Subcutaneous abdominal adipose tissue (tissue), 5 donors: ENCODE results near the gene BANP.
A peak's percentile ranks its signal among the peaks of the same experiment; 100 is the strongest.
"Not testable (repeated sequence)": the region's sequence is repeated elsewhere in the genome, so short reads cannot be mapped to it uniquely, and the experiment has no call there.

ENCODE experiments used
- H3K27ac ChIP-seq: one replicate; pipeline ENCODE4 v1.7.0; 2013; ENCODE audit warnings: low read depth, mild to moderate bottlenecking, inconsistent platforms, low read length, moderate library complexity
- H3K27me3 ChIP-seq, 5 donors: one replicate each; pipeline ENCODE4 v1.7.0; 2013; ENCODE audit warnings: low read length in 5 of 5, inconsistent platforms in 1 of 5; ENCODE audit not compliant: control insufficient read depth in 5 of 5, insufficient read depth in 4 of 5
- H3K36me3 ChIP-seq, 5 donors: one replicate each; pipeline ENCODE4 v1.7.0; 2013; ENCODE audit warnings: low read length in 5 of 5; ENCODE audit not compliant: control insufficient read depth in 5 of 5, insufficient read depth in 5 of 5
- H3K4me1 ChIP-seq, 5 donors: one replicate each; pipeline ENCODE4 v1.7.0; 2013; ENCODE audit warnings: low read length in 5 of 5, mild to moderate bottlenecking in 3 of 5, moderate library complexity in 1 of 5; ENCODE audit not compliant: control insufficient read depth in 5 of 5, insufficient read depth in 5 of 5
- H3K4me3 ChIP-seq, 5 donors: one replicate each; pipeline ENCODE4 v1.7.0; 2013; ENCODE audit warnings: low read length in 5 of 5, low read depth in 1 of 5
- H3K9ac ChIP-seq, 5 donors: one replicate each; pipeline ENCODE4 v1.7.0; 2013; ENCODE audit warnings: low read length in 5 of 5, mild to moderate bottlenecking in 4 of 5, moderate library complexity in 3 of 5
- H3K9me3 ChIP-seq, 5 donors: one replicate each; pipeline ENCODE4 v1.7.0; 2013; ENCODE audit warnings: low read length in 5 of 5; ENCODE audit not compliant: control insufficient read depth in 5 of 5
- donor health status: healthy.
- donor health status: healthy.
- donor health status: healthy.
- donor health status: healthy.
- donor health status: healthy.

Gene BANP

DNA sequence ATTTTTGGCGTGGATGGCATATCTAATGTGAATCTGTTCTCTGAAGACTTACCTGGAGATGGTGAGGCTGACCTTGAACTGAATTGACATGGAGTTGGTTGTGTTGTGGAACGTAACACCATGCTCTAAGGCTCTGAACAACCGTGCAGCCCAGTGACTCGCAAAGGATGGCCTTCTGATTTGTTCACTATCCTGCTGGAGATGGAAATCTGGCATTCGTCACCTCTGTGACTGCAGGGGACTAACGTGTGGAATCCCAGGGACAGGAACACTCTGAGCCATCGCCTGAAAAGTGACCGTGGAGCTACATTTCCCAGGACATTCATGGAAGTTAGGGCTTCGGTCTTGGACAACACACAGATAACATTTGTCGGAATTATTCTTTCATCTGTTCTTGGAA, 61.1 kb downstream of the BANP start:
- Histone ChIP-seq H3K36me3 (peaks cover 9 to 59% (median 31%) of the 10 kb centered on the region in 5 donors), H3K4me3 (no peak overlapping the region), H3K27me3 (no peaks in the 10 kb centered on the region), H3K9me3 (no peaks in the 10 kb centered on the region), H3K4me1 (peaks cover 2 to 15% (median 2%) of the 10 kb centered on the region in 5 donors), H3K27ac (no peak overlapping the region), H3K9ac (no peak overlapping the region)

DNA sequence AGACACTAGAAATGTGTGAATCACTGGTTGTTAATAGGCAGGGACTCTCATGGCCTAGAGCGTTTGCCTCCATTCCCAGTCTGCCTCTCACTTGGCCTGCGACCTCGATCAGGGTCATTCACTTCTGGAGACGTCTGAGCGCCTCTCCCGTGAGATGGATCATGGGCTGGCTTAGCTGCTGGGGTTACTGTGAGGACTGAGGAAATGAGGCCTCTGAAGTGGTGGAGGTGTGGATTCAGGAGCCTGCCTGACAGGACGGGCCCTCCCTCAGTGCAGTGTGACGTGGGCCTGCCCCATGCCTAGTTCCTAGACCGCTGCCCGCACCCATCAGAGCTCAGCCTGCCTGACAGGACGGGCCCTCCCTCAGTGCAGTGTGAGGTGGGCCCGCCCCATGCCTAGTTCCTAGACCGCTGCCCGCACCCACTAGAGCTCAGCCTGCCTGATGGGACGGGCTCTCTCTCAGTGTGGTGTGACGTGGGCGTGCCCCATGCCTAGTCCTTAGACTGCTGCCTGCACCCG, 61.9 kb downstream of the BANP start:
- no peaks in the 10 kb centered on the region for H3K9me3 ChIP-seq
- H3K27me3 ChIP-seq = no peaks in the 10 kb centered on the region
- peaks cover 0 to 9% (median 0%) of the 10 kb centered on the region in 5 donors for H3K4me1 ChIP-seq
- peaks cover 9 to 59% (median 29%) of the 10 kb centered on the region in 5 donors for H3K36me3 ChIP-seq
- H3K4me3 ChIP-seq = no peak overlapping the region
- H3K27ac ChIP-seq = no peak overlapping the region
- H3K9ac ChIP-seq = peak overlapping the region in 1 of 5 donors; percentile 13

DNA sequence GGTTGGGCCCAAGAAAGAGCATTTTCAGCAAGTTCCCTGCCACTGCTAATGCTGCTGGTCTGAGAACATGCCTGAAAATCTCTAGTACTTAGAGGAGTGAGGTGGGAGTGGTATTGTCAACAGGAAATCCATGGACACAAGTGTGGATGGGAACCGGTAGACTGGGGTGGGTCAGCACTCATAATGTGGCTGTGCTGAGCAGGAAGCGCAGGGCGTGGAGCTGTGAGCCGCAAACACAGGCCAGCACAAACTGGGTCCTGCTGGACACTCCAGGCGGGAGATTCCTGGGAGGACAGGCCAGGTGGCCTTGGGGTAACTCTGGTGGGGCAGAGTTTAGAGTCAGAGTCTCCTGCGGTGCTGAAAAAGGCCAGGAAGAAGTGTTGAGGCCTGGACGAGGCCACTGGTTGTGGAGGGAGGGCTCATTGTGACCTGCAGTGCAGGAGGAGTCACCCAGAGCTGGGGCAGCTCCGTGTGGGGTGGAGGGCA, 62.6 kb downstream of the BANP start:
- Histone ChIP-seq H3K27ac (no peak overlapping the region), H3K4me1 (peaks cover 0 to 8% (median 0%) of the 10 kb centered on the region in 5 donors), H3K27me3 (no peaks in the 10 kb centered on the region), H3K4me3 (no peak overlapping the region), H3K9ac (peak overlapping the region in 1 of 5 donors; percentile 13), H3K36me3 (peaks cover 9 to 63% (median 29%) of the 10 kb centered on the region in 5 donors), H3K9me3 (no peaks in the 10 kb centered on the region)

DNA sequence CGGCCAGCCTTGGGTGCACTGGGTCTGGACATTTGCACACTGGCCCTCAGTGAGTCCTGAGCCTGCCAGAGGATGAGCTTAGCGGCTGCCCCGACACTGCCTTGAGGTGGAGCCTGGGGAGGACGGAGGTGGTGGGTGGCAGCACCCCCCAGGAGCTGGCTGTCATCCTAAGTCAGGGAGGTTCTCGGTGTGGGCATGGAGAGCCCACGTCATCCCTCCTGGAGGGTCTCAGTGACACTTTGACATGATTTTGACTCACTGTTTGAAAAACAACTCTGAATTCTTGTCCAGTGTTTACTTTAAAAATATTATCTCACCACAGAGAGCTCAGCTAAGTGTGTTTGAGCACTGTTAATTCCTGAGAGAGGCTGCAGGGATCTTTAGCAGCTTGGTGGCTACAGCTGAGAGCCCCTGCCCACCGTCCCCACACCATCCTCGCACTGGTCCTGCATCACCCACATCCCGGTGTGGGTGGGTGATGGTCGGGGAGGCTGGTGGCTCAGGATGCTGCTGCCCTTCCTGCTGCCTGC, 63.1 kb downstream of the BANP start:
- H3K4me3 ChIP-seq = no peak overlapping the region
- peaks cover 0 to 8% (median 2%) of the 10 kb centered on the region in 5 donors for H3K4me1 ChIP-seq
- no peak overlapping the region for H3K27ac ChIP-seq
- no peaks in the 10 kb centered on the region for H3K27me3 ChIP-seq
- peaks cover 8 to 67% (median 29%) of the 10 kb centered on the region in 5 donors for H3K36me3 ChIP-seq
- H3K9ac ChIP-seq = no peak overlapping the region
- no peaks in the 10 kb centered on the region for H3K9me3 ChIP-seq

DNA sequence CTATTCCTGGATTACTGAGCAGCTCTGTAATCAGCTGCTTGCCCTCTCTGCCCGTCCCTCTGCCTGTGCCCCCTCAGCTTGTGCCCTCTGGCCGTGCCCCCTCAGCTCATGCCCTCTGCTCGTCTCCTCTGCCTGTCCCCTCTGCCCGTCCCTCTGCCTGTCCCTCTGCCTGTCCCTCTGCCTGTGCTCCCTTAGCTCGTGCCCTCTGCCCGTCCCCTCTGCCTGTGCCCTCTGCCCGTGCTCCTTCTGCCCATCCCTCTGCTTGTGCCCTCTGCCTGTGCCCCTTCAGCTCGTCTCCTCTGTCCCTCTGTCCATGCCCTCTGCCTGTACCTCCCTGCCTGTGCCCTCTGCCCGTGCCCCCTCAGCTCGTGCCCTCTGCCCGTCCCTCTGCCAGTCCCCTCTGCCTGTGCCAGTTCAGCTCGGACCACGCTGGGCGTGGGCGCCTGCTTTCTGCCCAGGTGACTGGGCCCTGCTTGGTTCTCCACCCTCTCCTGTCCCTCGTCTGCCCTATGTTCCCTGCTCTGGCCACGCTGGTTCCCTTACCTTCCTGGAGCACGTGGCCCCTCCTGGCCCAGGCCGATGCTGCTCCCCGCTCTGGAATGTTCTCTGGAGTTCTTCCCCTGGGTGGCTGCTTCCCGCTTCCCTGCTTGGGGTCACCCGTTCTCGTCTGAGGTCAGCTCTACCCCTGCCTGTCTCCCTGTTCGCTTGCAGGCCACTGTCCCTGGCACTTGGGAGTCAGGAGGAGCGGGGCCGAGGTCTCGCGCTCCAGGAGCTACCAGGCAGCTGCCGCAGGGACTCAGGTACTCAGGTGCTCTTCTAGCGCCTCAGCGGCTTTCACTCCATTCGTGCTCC, 63.9 kb downstream of the BANP start:
- H3K36me3 ChIP-seq = peaks cover 0 to 64% (median 25%) of the 10 kb centered on the region in 5 donors
- H3K4me3 ChIP-seq = no peak overlapping the region
- H3K9me3 ChIP-seq = no peaks in the 10 kb centered on the region
- H3K27me3 ChIP-seq = no peaks in the 10 kb centered on the region
- H3K27ac ChIP-seq = no peak overlapping the region
- no peak overlapping the region for H3K9ac ChIP-seq
- peaks cover 2 to 12% (median 7%) of the 10 kb centered on the region in 5 donors for H3K4me1 ChIP-seq

DNA sequence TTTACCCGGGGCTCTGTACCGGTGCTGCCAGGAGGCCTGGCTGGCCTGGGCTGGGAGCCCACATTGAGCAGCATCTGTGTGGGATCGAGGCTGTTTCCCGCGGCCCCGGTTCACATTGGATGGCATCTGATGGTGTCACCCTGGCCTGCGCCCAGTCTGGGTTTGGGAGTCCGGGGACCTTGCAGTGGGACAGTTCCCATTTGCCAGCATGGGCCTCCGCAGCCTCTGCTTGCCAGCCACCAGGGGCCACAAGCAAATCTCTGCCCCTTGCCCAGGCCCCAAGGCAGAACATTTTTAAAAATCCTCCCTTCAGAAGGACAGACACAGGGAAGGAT, 64.5 kb downstream of the BANP start:
- H3K4me1 ChIP-seq = peaks cover 2 to 14% (median 10%) of the 10 kb centered on the region in 5 donors
- no peak overlapping the region for H3K27ac ChIP-seq
- peaks cover 0 to 62% (median 20%) of the 10 kb centered on the region in 5 donors for H3K36me3 ChIP-seq
- no peaks in the 10 kb centered on the region for H3K27me3 ChIP-seq
- no peak overlapping the region for H3K9ac ChIP-seq
- no peak overlapping the region for H3K4me3 ChIP-seq
- no peaks in the 10 kb centered on the region for H3K9me3 ChIP-seq

DNA sequence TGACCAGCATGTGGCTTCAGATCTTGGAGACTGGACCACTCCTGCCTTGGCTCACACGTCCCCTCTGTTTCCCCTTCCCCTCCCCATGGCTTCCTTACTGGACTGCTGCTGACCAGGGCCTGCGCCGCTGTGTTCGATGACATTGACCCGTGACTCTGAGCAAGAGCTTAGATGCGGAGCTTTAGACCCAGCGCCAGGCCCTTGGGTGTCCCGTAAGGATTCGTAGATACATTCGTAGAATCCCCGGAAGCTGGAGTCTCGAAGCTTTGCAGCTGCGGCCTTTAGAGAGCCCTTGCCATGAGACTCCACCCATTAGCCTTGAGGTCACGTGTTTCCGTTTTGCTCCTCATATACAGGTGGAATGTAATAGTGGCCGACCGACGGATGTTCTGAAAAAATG, 65.2 kb downstream of the BANP start:
- H3K9me3 ChIP-seq, H3K4me3 ChIP-seq, H3K27ac ChIP-seq, H3K27me3 ChIP-seq, H3K9ac ChIP-seq: not testable (repeated sequence)
- Histone ChIP-seq H3K36me3 (peaks cover 0 to 56% (median 17%) of the 10 kb centered on the region in 5 donors), H3K4me1 (peaks cover 2 to 20% (median 14%) of the 10 kb centered on the region in 5 donors)

DNA sequence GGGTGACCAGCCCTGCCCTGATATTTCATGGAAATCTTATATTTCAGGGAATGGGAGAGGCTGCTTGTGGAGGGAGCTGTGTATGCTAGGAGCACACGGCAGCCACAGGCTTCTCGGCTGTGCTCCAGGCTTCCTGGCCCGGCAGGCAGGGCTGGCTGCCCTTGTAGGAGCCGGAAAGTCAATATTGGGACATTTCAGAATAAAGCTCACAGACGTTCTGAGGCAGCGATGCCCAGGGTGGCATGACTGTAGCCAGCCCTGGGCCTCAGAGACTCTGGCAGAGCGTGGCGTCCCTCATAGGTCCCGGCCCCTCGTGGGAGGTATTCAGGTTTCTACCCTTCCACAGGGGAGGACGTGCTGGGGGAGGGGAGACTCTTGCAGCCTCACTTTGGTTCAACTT, 65.7 kb downstream of the BANP start:
- Histone ChIP-seq H3K4me1 (peaks cover 2 to 24% (median 17%) of the 10 kb centered on the region in 5 donors), H3K9ac (no peak overlapping the region), H3K9me3 (no peaks in the 10 kb centered on the region), H3K36me3 (peaks cover 0 to 56% (median 17%) of the 10 kb centered on the region in 5 donors), H3K4me3 (no peak overlapping the region), H3K27me3 (no peaks in the 10 kb centered on the region), H3K27ac (no peak overlapping the region)

DNA sequence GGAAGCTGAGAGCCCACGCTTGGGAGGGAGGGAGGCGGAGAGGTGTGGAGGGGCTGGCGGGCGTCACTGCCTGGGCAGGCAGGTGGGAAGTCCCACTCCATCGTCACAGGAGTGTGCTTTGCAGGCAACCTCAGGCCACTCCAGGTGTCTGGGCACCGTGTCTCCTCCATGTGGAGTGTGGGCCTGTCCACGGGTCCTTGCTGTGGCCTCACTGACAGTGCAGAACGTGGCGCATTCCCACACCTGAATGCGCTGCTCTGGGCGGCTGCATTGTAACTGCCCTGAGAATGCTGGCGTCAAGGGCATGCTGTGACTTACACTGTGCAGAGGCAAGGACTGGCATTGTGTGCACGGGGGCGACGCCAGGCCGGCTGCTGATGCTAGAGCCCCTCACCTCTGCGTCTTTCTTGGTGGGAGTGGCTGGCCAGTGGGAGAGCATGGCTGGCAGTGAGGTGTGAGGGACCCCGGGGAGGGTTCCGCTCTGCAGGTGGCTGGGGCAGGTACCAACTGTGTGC, 66.4 kb downstream of the BANP start:
- no peak overlapping the region for H3K4me3 ChIP-seq
- no peaks in the 10 kb centered on the region for H3K27me3 ChIP-seq
- H3K9ac ChIP-seq = no peak overlapping the region
- H3K27ac ChIP-seq = no peak overlapping the region
- H3K9me3 ChIP-seq = no peaks in the 10 kb centered on the region
- peaks cover 0 to 57% (median 15%) of the 10 kb centered on the region in 5 donors for H3K36me3 ChIP-seq
- H3K4me1 ChIP-seq = peaks cover 2 to 30% (median 23%) of the 10 kb centered on the region in 5 donors

DNA sequence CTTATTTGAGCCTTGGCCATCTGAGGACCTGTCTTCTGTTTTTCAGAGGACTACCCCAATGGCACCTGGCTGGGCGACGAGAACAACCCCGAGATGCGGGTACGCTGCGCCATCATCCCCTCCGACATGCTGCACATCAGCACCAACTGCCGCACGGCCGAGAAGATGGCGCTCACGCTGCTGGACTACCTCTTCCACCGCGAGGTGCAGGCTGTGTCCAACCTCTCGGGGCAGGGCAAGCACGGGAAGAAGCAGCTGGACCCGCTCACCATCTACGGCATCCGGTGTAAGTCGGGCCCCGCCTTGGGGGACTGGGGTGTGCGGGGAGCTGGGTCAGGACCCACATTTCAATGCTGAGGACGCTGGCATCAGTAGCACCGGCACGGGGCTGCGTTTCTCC, 67.1 kb downstream of the BANP start:
- H3K27ac ChIP-seq, H3K27me3 ChIP-seq, H3K9me3 ChIP-seq, H3K4me3 ChIP-seq, H3K9ac ChIP-seq: not testable (repeated sequence)
- peaks cover 0 to 55% (median 13%) of the 10 kb centered on the region in 5 donors for H3K36me3 ChIP-seq
- H3K4me1 ChIP-seq = peaks cover 2 to 30% (median 23%) of the 10 kb centered on the region in 5 donors
